Breast epithelium (tissue), 4 donors: ENCODE measurements around the gene TMEM150B. TPM values are rescaled to one million over a fixed set of nuclear protein-coding genes. Genes with fewer than 3 reads are reported as not detected.

ENCODE experiments used
- DNase-seq, 2 donors: peaks; one replicate each; pipeline ENCODE4 v3.0.0-alpha.2; 2019; ENCODE audit warnings: low spot score in 2 of 2
- H3K27ac ChIP-seq, 2 donors: fragments of 200-600 bp; sonication (generic) in 1 of 2; one replicate each; pipeline ENCODE4 v1.5.1; 2016 to 2019; ENCODE audit warnings: mild to moderate bottlenecking in 1 of 2
- H3K27me3 ChIP-seq, 2 donors: fragments of 200-600 bp; sonication (generic) in 1 of 2; one replicate each; pipeline versions ENCODE4 v1.5.1 to v1.6.0; 2017 to 2019; ENCODE audit warnings: control low read depth in 1 of 2, mild to moderate bottlenecking in 1 of 2
- H3K36me3 ChIP-seq: fragments of 200-600 bp; one replicate; pipeline ENCODE4 v1.5.1; 2019
- H3K4me1 ChIP-seq, 2 donors: fragments of 200-600 bp; sonication (generic); one replicate each; pipeline ENCODE4 v1.5.1; 2016 to 2019; ENCODE audit warnings: control low read depth in 1 of 2
- H3K4me3 ChIP-seq, 3 donors: fragments of 200-600 bp; sonication (generic); 1 replicate in 2 of 3; 2 replicates in 1 of 3; pipeline ENCODE4 v1.5.1; 2016 to 2019; ENCODE audit warnings: mild to moderate bottlenecking in 3 of 3, moderate library complexity in 2 of 3
- H3K9me3 ChIP-seq, 2 donors: fragments of 200-600 bp; sonication (generic) in 1 of 2; one replicate each; pipeline ENCODE4 v1.5.1; 2016 to 2019; ENCODE audit warnings: control low read depth in 1 of 2
- POLR2A ChIP-seq: fragments of 450-650 bp; IDR thresholded peaks from one replicate; pipeline ENCODE4 v1.6.1; 2016; ENCODE audit warnings: antibody characterized with exemption, mild to moderate bottlenecking, moderate library complexity
- POLR2AphosphoS5 ChIP-seq, 3 donors: sonication (generic); formaldehyde crosslinking; IDR thresholded peaks; one replicate each; pipeline ENCODE4 v1.6.1; 2017; ENCODE audit warnings: antibody characterized with exemption in 3 of 3
- intact Hi-C: fragments of 100-400 bp; cut with DNase I; formaldehyde crosslinking; loops from one replicate; pipeline ENCODE4 v1.15.1; 2023; ENCODE audit warnings: low total_unique reads
- total RNA-seq, 3 donors: library from RNA; depleted of rRNA; stranded (reverse); fragments of >200 nt; gene quantifications; one replicate each; pipeline ENCODE4 v1.1.0, GENCODE V29; 2016
- TF ChIP-seq, protein P1 (sequence below), 3 donors: fragments of 450-650 bp; IDR thresholded peaks; one replicate each; pipeline ENCODE4 v1.5.1; 2016 to 2017; ENCODE audit warnings: antibody characterized with exemption in 3 of 3, mild to moderate bottlenecking in 3 of 3, moderate library complexity in 3 of 3

TMEM150B gene
- total RNA-seq, 3 donors from 2014 or later: 1.6 to 11.8 (median 3.1) TPM

DNA sequence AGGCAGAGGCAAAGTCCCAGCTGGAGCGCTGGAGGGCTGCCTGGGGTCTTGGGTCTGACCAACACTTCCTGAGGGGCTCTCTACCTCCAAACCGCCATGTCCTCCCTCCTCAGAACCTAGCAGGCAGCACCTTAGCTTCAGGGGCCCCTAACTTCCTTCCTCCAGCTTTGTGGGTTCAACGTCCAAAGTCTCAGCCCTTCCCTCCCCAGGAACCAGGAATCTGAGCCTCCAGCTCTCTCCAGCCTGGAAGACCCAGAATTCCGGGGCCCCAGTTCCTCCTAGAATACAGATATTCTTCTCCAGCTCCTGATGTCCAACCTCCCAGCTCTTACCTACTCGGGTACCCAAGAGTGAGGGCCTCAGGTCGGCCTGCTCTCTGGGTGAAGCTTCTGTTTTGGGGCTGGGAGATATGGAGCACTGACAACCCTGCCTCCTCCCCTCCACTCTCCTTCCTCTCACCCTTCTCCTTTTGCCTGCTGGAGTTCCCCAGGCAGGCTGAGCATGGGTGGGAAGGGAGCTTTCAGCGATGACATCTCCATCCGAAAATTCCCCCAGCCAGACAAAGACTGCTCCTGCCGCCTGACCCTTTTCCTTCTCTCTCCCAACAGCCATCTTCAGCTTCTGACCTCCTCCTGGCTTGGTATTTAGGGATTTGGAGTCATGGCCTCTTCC is 3.5 kb downstream of the TMEM150B start:
- peaks cover 0 to 5% of the 10 kb centered on the region in 2 donors for H3K27me3 ChIP-seq

DNA sequence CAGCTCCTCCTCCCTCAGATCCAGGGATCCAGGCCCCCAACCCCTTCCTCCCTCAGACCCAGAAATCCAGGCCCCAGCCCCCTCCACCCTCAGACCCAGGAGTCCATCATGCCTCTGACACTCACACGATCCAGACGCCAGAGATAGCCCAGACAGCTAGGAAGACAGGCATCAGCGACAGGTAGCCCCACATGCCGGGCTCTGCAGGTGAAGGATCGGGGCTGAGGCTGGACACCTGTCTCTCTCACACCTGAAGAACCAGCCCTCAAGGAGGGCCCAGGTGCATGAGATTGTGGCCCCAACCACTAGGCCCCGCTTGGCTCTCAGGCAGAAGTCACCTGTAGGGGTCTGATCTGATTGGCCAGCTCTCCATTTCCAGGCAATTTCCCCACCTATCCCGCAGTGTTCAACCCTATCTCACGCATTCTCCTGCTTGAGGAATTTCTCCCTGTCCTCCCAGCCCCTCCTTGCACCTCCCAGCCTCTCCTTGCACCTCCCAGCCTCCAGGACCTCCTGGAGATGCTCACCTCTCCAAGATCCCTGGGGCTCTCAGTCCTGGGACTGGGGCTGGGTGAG is 4.2 kb downstream of the TMEM150B start:
- no peaks in the 10 kb centered on the region for H3K36me3 ChIP-seq
- H3K4me1 ChIP-seq: no peaks in the 10 kb centered on the region
- H3K4me3 ChIP-seq: no peak overlapping the region
- intact Hi-C loops: no loop called here
- DNase-seq: no peak
- TF ChIP-seq, protein P1, sequence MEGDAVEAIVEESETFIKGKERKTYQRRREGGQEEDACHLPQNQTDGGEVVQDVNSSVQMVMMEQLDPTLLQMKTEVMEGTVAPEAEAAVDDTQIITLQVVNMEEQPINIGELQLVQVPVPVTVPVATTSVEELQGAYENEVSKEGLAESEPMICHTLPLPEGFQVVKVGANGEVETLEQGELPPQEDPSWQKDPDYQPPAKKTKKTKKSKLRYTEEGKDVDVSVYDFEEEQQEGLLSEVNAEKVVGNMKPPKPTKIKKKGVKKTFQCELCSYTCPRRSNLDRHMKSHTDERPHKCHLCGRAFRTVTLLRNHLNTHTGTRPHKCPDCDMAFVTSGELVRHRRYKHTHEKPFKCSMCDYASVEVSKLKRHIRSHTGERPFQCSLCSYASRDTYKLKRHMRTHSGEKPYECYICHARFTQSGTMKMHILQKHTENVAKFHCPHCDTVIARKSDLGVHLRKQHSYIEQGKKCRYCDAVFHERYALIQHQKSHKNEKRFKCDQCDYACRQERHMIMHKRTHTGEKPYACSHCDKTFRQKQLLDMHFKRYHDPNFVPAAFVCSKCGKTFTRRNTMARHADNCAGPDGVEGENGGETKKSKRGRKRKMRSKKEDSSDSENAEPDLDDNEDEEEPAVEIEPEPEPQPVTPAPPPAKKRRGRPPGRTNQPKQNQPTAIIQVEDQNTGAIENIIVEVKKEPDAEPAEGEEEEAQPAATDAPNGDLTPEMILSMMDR (IDR thresholded peaks at IDR 0.05): no peak
- no peak for TF ChIP-seq POLR2AphosphoS5 (IDR thresholded peaks at IDR 0.05)
- no peak for TF ChIP-seq POLR2A
- H3K27me3 ChIP-seq: peaks cover 0 to 5% of the 10 kb centered on the region in 2 donors
- H3K27ac ChIP-seq: no peak overlapping the region
- no peaks in the 10 kb centered on the region for H3K9me3 ChIP-seq

More for the DNA sequence above, 3.5 kb downstream of the TMEM150B start:
- no peaks in the 10 kb centered on the region for H3K36me3 ChIP-seq
- intact Hi-C loops: no loop called here
- no peak overlapping the region for H3K27ac ChIP-seq
- H3K4me3 ChIP-seq: no peak overlapping the region
- no peak for DNase-seq
- TF ChIP-seq, protein P1 (IDR thresholded peaks at IDR 0.05): no peak
- TF ChIP-seq POLR2A: no peak
- TF ChIP-seq POLR2AphosphoS5 (IDR thresholded peaks at IDR 0.05): no peak
- H3K4me1 ChIP-seq: no peaks in the 10 kb centered on the region
- no peaks in the 10 kb centered on the region for H3K9me3 ChIP-seq

DNA sequence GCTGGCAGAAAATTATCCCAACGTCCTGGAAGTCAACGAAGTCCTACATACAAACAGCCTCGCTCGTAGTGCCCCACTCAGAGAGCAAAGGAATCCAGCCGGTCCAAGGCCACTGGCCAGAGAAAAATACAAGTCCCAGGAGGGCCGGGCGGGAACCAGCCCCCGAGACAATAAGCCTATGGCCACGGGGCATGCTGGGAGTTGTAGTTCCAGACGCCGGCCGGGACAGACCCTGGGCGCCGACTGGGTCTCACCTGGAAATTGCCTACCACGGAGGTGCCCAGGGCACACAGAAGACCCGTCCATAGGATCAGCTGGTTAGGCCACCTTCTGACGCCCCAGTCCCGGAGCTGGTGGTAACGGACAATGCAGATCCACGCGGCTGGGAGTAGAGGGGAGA is 5.4 kb downstream of the TMEM150B start:
- Histone ChIP-seq H3K4me1 (no peaks in the 10 kb centered on the region), H3K9me3 (no peaks in the 10 kb centered on the region), H3K36me3 (no peaks in the 10 kb centered on the region), H3K27ac (no peak overlapping the region), H3K27me3 (peaks cover 0 to 5% of the 10 kb centered on the region in 2 donors), H3K4me3 (no peak overlapping the region)
- intact Hi-C loops: no loop called here
- no peak for DNase-seq
- TF ChIP-seq, protein P1 (IDR thresholded peaks at IDR 0.05): no peak
- TF ChIP-seq POLR2A (no peak), POLR2AphosphoS5 (IDR thresholded peaks at IDR 0.05) (no peak)

DNA sequence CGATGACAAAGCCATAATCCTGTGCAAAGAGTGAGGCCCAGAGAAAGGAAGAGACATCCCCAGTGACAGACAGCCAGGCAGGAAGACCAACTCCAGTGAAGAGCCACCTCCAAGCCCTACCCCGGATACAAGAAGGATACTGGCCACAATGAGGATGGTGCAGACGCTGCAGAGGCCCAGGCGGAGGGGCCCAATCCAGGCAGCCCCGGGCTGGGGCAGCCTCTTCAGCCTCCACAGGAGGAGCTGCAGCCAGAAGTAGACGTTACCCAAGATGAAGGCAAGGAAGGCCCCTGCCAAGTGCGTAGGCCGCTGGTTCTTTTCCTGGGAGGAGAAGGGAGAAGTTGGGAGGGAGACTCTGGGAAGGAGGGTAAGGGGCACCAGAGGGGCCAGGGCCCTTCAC is 8.5 kb downstream of the TMEM150B start:
- Histone ChIP-seq H3K4me3 (no peak overlapping the region), H3K27ac (peak overlapping the region in 1 of 2 donors; percentile 19), H3K36me3 (no peaks in the 10 kb centered on the region), H3K27me3 (peaks cover 0 to 5% of the 10 kb centered on the region in 2 donors), H3K4me1 (no peaks in the 10 kb centered on the region), H3K9me3 (no peaks in the 10 kb centered on the region)
- DNase-seq: no peak
- intact Hi-C loops: no loop called here
- TF ChIP-seq POLR2A: no peak
- TF ChIP-seq POLR2AphosphoS5 (IDR thresholded peaks at IDR 0.05): no peak
- TF ChIP-seq, protein P1 (IDR thresholded peaks at IDR 0.05): no peak

DNA sequence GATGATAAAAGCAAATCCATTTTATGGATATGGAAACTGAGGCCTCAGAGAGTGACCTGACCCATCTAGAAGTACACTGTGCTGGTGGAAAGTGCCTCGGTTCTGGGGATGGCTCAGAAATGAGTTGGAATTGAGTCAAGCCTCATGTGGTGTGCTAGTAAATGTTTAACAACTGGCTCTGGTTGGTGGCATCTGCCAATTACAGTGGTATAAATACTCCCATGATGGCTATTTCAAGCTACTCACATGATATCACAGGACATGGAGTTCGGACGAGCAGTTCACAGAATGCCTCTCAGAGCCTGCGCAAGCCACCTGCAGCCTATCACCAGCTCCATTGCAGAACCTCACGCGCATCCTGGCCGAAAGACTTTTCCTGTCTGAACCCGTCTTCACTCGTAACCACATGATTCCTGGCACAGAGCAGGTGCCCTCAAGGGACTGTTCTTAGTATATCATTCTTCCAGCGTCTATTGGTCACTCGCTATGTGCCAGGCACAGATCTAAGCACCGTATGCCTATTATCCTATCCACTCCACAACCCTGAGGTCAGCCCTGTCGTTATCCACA is 9.1 kb downstream of the TMEM150B start:
- H3K27ac ChIP-seq: peak overlapping the region in 1 of 2 donors; percentile 19
- H3K4me3 ChIP-seq: no peak overlapping the region
- intact Hi-C loops: no loop called here
- peaks cover 0 to 2% of the 10 kb centered on the region in 2 donors for H3K27me3 ChIP-seq
- peak in 1 of 2 donors; percentile 81 for DNase-seq
- H3K9me3 ChIP-seq: no peaks in the 10 kb centered on the region
- H3K4me1 ChIP-seq: no peaks in the 10 kb centered on the region
- H3K36me3 ChIP-seq: no peaks in the 10 kb centered on the region
- no peak for TF ChIP-seq POLR2A
- TF ChIP-seq, protein P1 (IDR thresholded peaks at IDR 0.05): no peak
- no peak for TF ChIP-seq POLR2AphosphoS5 (IDR thresholded peaks at IDR 0.05)
